T-helper 2 cell treated with Interferon-gamma antibody and Interleukin-4, amounts not matched to agents 5 μg/mL and 100 μg/mL, for 36 hours (primary cell): Measurements from ENCODE around the gene SH3RF2.

Experiments used
- DNase-seq: peaks from one replicate; pipeline ENCODE4 v3.0.0; 2021; ENCODE audit warnings: low spot score
- H3K27ac Mint-ChIP-seq: one replicate; pipeline ENCODE4 v1.8.0; 2021; ENCODE audit warnings: mild to moderate bottlenecking, mixed read lengths
- H3K27me3 Mint-ChIP-seq: one replicate; pipeline ENCODE4 v1.8.0; 2021; ENCODE audit warnings: low read depth, mixed read lengths
- H3K36me3 Mint-ChIP-seq: one replicate; pipeline ENCODE4 v1.8.0; 2021; ENCODE audit warnings: low read depth, mixed read lengths
- H3K4me1 Mint-ChIP-seq: one replicate; pipeline ENCODE4 v1.8.0; 2021; ENCODE audit warnings: low read depth, mixed read lengths
- H3K4me3 Mint-ChIP-seq: one replicate; pipeline ENCODE4 v1.8.0; 2022; ENCODE audit warnings: mild to moderate bottlenecking, moderate library complexity, mixed read lengths
- H3K9me3 Mint-ChIP-seq: one replicate; pipeline ENCODE4 v1.8.0; 2021; ENCODE audit warnings: mixed read lengths

SH3RF2 gene

DNA sequence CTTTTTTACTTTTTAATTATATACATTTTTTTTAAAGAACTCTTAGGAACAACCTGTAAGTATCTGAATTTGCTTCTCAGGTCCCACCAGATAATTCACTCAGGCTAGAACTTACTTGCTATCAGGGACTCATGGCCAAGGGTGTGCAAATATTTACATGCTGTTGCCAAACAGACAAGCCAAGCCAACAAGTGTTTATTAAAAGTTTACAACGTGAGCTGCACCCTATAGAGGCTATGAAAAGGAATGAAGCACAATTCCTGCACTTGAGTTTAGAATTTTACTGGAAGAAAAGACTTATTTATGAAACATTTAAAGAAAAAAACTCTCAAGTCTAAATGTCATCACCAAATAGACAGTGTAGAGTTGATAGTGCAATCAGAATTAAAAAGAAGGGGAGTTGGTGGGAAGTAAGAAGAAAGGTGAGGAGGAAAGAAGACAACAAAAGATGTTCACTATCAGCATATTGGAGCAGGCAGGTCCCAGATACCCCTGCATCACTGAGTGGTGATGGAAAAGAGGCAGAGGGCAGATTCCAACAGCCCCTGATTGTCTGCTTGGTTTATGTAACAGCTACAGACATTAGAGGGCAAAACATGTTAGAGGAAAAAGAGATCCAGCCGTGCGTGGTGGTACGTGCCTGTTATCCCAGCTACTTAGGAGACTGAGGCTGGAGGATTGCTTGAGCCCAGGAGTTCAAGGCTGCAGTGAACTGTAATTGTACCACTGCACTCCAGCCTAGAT lies 32.8 kb downstream of the SH3RF2 start:
- Mint-ChIP-seq H3K4me1 (no peaks in the 10 kb centered on the region), H3K27me3 (peaks cover 14% of the 10 kb centered on the region), H3K9me3 (peaks cover 6% of the 10 kb centered on the region), H3K27ac (no peak overlapping the region), H3K4me3 (no peak overlapping the region), H3K36me3 (no peaks in the 10 kb centered on the region)
- DNase-seq, result no peak

- no peak for DNase-seq
- Mint-ChIP-seq H3K4me3 (no peak overlapping the region), H3K36me3 (no peaks in the 10 kb centered on the region), H3K27me3 (peaks cover 14% of the 10 kb centered on the region), H3K27ac (no peak overlapping the region), H3K4me1 (no peaks in the 10 kb centered on the region), H3K9me3 (peaks cover 6% of the 10 kb centered on the region)
Measured at GRCh38 chr5:145969714-145970092, 33.3 kb downstream of the SH3RF2 start.

- DNase-seq, result no peak
- no peaks in the 10 kb centered on the region for H3K36me3 Mint-ChIP-seq
Measured at GRCh38 chr5:145971108-145971507, 34.7 kb downstream of the SH3RF2 start.

GRCh38 chr5:145971701-145972100 lies 35.3 kb downstream of the SH3RF2 start:
- H3K27ac Mint-ChIP-seq, result no peak overlapping the region
- H3K27me3 Mint-ChIP-seq, result peaks cover 14% of the 10 kb centered on the region
- H3K4me3 Mint-ChIP-seq, result no peak overlapping the region
- no peak for DNase-seq
- H3K4me1 Mint-ChIP-seq, result no peaks in the 10 kb centered on the region
- peaks cover 6% of the 10 kb centered on the region for H3K9me3 Mint-ChIP-seq
- no peaks in the 10 kb centered on the region for H3K36me3 Mint-ChIP-seq

More at GRCh38 chr5:145971108-145971507, 34.7 kb downstream of the SH3RF2 start:
- Mint-ChIP-seq H3K4me3 (no peak overlapping the region), H3K27ac (no peak overlapping the region), H3K9me3 (peaks cover 6% of the 10 kb centered on the region), H3K4me1 (no peaks in the 10 kb centered on the region), H3K27me3 (peaks cover 14% of the 10 kb centered on the region)

GRCh38 chr5:145975001-145975360 lies 38.6 kb downstream of the SH3RF2 start:
- DNase-seq, result no peak
- H3K9me3 Mint-ChIP-seq, result peaks cover 6% of the 10 kb centered on the region
- H3K36me3 Mint-ChIP-seq, result no peaks in the 10 kb centered on the region
- peaks cover 3% of the 10 kb centered on the region for H3K27me3 Mint-ChIP-seq
- H3K4me3 Mint-ChIP-seq, result no peak overlapping the region
- no peak overlapping the region for H3K27ac Mint-ChIP-seq
- no peaks in the 10 kb centered on the region for H3K4me1 Mint-ChIP-seq

GRCh38 chr5:145975361-145976066 lies 39.1 kb downstream of the SH3RF2 start:
- no peak overlapping the region for H3K4me3 Mint-ChIP-seq
- no peak for DNase-seq
- no peaks in the 10 kb centered on the region for H3K4me1 Mint-ChIP-seq
- H3K36me3 Mint-ChIP-seq, result no peaks in the 10 kb centered on the region
- peaks cover 3% of the 10 kb centered on the region for H3K27me3 Mint-ChIP-seq
- no peak overlapping the region for H3K27ac Mint-ChIP-seq
- peaks cover 6% of the 10 kb centered on the region for H3K9me3 Mint-ChIP-seq

- Mint-ChIP-seq H3K36me3 (no peaks in the 10 kb centered on the region), H3K9me3 (peaks cover 6% of the 10 kb centered on the region), H3K27me3 (peaks cover 5% of the 10 kb centered on the region), H3K4me3 (no peak overlapping the region), H3K4me1 (no peaks in the 10 kb centered on the region), H3K27ac (no peak overlapping the region)
- DNase-seq, result no peak
Measured at GRCh38 chr5:145976431-145977155, 40.2 kb downstream of the SH3RF2 start.

DNA sequence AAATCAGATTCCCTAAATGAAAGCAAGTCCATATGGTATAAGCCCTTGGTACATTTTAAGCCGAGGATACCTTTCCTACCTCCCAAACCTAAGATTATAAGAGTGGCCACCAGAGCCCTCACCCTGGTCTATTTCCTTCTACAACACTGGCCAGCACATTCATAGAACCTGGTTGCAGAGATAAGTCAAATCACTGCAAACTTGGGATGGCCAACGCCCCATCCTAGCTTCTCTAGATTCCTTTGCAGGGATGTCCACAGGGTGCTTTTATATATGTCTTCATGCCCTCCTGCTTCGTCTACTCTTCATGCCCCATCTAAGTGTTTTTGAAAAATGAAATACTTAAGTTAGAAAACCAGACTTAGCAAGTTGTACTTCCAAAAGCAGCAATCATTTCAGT lies 41.8 kb downstream of the SH3RF2 start:
- no peak overlapping the region for H3K27ac Mint-ChIP-seq
- DNase-seq, result no peak
- H3K9me3 Mint-ChIP-seq, result peaks cover 6% of the 10 kb centered on the region
- H3K27me3 Mint-ChIP-seq, result peaks cover 6% of the 10 kb centered on the region
- no peak overlapping the region for H3K4me3 Mint-ChIP-seq
- H3K4me1 Mint-ChIP-seq, result no peaks in the 10 kb centered on the region
- H3K36me3 Mint-ChIP-seq, result no peaks in the 10 kb centered on the region

DNA sequence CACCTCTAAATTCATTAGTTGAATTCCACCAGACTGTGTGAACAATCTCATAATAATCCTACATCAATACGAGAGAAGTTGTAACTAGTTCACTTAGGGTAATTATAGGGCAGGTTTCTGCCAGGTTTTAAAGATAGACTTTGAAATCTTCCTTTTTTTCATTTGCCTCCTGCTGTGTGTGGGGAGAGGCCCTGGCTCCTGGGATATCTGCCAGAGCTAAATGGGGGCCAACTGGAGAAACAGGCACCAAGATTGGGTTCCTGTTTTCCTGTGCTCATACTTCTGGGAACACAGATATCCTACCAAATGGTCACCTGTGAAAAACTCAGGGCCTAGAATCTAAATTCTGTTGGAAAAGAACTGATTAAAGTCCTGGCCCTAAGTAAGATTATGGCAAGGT lies 42.3 kb downstream of the SH3RF2 start:
- Mint-ChIP-seq H3K9me3 (peaks cover 2% of the 10 kb centered on the region), H3K4me3 (no peak overlapping the region), H3K36me3 (no peaks in the 10 kb centered on the region), H3K27ac (no peak overlapping the region), H3K27me3 (peaks cover 4% of the 10 kb centered on the region), H3K4me1 (no peaks in the 10 kb centered on the region)
- no peak for DNase-seq

- Mint-ChIP-seq H3K27me3 (peaks cover 4% of the 10 kb centered on the region), H3K4me1 (no peaks in the 10 kb centered on the region), H3K9me3 (no peaks in the 10 kb centered on the region), H3K4me3 (no peak overlapping the region), H3K27ac (no peak overlapping the region), H3K36me3 (no peaks in the 10 kb centered on the region)
- no peak for DNase-seq
Measured at GRCh38 chr5:145979270-145980223, 43.2 kb downstream of the SH3RF2 start.

DNA sequence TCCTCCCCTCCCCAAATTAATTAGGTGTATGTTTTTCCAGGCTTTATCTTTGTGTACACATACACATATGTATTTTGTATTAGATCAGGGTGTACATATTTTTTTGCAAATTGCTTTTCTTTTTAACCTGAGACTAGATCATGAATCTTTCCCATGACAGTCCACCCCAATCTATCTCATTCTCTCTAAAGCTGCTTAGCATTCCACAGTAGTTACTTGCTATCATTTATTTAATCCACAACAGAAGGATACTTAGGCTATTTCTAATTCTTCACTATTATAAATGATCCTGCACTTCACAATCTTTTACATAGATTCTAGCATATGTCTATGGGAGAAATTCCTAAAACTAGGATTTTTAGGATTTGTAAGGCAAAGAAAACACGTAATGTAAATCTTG lies 43.9 kb downstream of the SH3RF2 start:
- no peak overlapping the region for H3K4me3 Mint-ChIP-seq
- H3K9me3 Mint-ChIP-seq, result no peaks in the 10 kb centered on the region
- no peaks in the 10 kb centered on the region for H3K36me3 Mint-ChIP-seq
- H3K4me1 Mint-ChIP-seq, result no peaks in the 10 kb centered on the region
- H3K27me3 Mint-ChIP-seq, result peaks cover 5% of the 10 kb centered on the region
- no peak for DNase-seq
- H3K27ac Mint-ChIP-seq, result no peak overlapping the region

DNA sequence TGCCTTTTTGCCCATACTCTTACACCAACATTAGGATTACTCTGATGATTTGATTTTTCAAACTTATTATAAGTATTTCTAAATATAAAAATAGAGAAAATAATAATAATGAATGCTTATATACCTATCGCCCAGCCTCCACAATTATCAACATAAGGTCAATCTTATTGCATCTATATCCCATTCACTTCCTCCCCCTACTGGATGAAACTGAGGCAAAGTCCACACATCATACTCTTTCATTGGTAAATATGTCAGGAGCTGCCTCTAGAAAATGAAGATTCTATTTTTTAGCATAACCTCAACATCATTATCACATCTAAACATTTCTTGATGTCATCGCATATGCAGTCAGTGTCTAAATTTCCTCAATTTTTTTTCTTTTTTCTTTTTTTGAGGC lies 44.3 kb downstream of the SH3RF2 start:
- peaks cover 7% of the 10 kb centered on the region for H3K27me3 Mint-ChIP-seq
- DNase-seq, result no peak
- no peak overlapping the region for H3K27ac Mint-ChIP-seq
- H3K9me3 Mint-ChIP-seq, result no peaks in the 10 kb centered on the region
- H3K4me3 Mint-ChIP-seq, result no peak overlapping the region
- no peaks in the 10 kb centered on the region for H3K36me3 Mint-ChIP-seq
- H3K4me1 Mint-ChIP-seq, result no peaks in the 10 kb centered on the region
